ENCODE measurements around the gene SEZ6L.

Gene SEZ6L

DNA sequence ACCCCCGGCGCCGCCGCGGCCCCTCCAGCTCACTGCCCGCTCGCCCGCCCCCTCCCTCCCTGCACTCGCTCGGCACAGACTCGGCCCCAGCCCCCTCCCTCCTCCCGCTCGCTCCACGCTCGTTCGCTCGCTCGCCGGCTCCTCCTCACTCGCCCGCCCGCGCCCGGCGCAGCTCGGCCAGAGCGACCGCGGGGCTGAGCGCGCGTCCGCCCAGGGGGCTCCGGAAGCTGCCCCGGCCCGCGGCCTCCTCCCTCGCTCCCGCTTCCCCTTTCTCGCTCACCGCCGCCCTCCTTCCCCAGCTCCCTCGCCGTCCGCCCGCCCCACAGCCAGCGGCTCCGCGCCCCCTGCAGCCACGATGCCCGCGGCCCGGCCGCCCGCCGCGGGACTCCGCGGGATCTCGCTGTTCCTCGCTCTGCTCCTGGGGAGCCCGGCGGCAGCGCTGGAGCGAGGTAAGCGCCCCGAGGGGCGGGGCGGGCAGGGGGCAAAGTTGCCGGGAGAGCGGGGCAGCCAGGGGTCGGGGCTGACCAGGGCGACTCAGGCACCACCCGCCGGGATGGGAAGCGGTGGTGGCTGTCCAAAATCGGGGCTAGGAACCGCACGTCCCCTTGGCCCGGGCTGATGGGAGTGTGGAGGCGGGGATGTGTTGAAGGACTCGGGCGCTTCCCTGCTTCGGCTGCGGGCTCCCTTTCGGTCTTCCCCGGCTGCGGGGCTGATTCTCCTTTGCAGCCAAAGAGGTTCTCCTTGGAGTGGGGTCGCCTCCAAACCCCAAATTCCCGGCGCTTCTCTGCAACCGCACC is at the start of gene SEZ6L:
TSS of gene SEZ6L (plus strand) at position 148 of the 797 bp plus-strand sequence. CDS start at position 356, 208 bp downstream.
- DNase-seq = no peak

DNA sequence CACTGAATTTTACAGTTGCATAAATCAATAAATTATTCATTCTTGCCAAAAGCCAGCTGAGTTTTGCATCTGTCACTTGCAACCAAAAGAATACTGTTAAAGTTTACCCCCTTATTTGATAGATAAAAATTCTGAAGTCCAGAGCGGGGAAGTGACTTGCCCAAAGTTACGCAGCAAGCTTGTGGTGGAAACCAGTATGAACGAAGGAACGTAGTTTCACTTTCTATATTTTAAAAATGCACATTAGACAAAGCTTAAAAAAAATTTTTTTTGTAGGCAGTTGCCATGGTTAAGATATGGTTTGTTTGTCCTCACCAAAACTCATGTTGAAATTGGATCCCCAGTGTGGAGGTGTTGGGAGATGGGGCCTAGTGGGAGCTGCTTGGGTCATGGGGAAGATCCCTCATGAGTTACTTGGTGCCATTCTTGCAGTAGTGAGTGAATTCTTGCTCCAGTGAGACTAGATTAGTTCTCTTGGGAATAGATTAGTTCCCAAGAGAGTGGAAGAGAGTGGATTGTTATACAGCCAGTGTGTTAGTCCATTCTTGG is 46.3 kb upstream of the SEZ6L start:
- no peak for DNase-seq

DNA sequence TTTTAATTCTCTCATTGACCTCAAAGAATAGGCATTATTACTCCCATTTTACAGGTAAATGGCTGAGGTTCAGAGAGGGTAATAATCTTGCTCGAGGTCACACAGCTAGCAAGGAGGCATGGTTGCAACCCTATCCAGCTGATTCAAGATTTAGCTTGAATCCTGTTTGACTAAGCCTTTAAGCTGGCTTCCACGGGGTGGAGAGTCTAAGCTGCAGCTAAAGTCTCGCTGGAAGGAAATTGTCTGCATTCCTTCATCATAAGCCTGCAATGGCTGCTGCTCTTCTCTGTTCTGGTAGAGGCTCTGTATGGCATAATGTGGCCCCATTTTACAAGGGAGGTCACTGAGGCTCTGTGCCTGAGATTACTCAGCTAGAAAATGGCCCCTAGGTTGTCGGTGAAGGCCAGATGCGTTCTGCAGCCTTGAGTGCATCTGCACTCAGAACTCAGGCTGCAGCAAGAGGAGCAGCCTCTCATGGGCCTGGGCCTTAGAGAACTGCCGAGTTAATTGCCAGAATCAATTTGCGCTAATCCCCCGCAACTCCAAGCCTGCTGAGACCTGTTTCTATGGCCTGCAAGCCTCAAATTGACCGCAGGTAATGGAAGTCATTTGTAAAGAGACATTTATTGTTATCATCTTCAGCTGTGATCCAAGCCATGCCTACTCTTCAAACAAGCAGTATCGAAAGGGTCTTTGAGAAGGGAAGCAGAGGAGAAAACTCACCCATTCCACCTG is 44.1 kb upstream of the SEZ6L start:
- no peak for DNase-seq

DNA sequence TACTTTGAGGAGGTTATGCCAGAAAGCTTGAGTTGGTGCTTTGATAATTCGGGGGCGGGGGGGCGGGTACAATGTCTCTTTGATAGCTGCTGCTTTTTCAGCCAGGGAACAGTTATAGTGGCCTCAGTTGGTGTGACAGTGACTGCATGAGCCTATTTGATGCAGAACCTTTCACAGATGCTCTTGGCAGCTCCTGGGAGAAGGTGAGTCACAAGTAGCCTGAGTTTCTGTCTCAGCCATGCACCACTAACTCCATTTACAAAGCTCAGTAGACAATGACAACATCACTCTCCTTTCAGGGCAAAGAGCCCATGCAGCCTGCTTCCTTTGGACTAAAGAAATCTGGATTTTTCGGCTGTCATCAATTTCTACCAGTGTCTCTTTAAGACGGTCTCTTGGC is 42.1 kb upstream of the SEZ6L start:
- DNase-seq = no peak

DNA sequence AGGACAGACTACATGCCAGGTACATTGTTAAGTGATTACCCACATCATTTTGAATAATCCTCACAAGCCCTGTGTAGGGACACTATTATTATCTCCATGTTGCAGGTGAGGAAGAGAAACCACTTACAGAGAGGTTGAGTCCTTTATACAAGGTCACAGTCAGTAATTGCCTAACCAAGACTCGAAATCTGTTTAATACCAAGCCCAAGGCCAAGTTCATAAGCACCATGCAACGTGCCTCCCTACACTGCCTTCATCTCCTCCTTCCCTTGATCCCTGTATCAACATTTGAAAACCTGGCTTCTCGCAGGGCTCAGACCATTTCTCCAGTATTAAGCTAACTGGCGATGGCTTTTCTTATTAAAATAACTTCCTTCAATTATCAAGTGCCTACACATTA is 41.7 kb upstream of the SEZ6L start:
- DNase-seq = no peak

DNA sequence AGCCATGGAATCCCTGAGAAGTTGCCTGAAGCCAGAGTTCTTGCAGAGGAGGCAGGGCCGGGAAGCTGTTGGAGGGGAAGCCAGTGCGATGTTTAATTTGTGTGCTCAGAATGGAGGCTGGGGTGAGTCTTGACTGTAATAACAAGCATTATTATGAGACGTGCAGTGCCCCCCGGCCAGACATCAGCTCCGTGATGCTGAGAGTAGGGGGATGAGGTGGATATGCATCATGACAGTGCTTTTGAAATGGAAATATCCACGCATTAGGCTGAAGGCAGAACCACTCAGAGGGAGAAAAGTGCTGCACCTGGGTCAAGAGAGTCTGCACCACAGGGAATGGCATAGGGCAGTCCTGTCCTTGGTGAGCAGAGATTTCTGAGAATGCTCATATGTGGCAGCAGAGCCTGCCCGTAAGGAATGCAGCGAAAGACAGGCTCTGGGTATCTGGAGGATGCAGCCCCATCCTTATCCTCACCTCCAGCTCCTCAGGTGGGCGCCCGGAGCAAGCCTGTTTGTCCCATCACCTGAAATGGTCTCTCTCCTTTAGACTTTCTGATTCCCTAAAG is 37.6 kb upstream of the SEZ6L start:
- DNase-seq = no peak

DNA sequence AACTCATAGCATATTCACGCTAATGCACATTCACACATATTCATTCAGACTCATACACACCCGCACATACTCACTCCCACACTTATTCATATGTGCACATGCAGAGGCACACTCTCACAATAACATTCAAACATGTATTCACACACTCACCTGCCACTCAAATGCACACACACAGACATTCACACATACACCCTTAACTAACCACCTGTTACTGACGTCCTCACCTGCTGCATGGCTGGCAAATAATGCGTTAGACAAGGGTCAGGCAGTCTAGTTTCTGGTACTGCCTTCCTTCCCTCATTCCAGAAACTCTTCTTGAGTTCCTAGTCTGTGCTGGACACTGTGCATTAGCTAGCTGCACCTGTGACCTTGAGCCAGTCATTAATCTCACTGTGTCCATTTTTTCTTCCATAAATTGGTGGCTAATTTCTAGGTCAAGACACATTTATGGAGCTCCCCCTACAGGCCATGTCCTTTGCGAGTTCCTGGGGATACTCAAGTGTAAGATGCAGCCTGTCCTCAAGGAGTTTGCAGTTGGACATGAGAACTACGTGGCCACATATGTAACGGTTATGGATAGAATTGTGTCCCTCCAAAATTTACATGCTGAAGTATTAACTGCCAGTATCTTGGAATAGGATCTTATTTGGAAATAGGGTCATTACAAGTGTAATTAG is 34.5 kb upstream of the SEZ6L start:
- no peak for DNase-seq

DNA sequence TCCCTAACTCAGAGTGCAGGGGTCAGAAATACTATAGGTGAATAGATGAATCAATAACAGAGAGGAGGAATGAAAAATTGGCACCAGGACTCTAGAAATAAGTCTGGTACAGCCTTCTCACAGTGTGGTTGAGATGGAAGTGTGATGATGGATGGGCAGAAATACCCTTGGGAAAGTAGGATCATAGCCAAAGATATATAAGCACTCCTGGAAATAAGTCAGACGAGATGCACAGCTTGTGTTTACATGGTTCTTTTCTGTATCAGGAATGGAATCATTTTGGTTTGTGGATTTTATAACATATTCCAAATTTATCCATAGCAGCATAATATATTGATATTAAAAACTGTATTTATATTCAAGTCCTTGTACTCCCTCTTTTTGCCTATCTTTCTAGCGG is 33.5 kb upstream of the SEZ6L start:
- no peak for DNase-seq

DNA sequence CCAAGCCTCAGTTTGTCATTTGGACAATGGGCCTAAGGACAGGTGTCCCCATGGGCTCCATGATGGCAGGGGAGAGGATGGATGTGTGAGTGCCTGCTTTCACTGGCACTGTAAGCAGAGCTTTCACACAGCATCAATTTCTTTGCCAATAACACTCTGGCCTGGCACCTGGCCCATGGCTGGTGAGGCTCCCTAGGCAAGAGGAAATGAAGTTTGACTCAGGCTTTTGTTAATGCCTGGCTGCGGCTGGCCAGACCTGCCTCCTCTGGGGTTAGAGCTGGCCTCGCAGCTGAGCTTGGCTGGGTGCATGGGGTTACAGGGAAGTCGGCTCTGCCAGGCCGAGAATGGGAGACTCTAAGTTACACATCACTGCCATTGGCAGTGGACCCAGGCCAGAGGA is 30.0 kb upstream of the SEZ6L start:
- no peak for DNase-seq

DNA sequence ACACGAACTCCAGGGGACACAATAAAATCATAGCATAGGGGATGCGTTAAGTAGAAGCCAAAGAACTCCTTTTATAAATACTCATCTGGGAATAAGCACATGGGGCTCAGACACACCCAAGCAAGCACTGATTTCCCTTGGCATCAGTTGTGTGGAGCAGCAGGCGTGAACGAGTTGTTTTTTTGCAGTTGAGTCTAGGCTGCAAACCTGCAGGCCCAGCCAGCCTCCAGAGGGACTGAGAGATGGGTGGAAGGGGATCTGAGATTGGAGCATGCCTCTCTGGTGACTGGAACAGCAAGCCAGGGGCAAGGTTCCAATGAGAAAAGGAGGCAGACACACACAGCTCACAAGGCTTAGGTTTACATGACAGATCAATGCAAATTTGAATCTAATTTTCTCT is 27.4 kb upstream of the SEZ6L start:
- DNase-seq = no peak

DNA sequence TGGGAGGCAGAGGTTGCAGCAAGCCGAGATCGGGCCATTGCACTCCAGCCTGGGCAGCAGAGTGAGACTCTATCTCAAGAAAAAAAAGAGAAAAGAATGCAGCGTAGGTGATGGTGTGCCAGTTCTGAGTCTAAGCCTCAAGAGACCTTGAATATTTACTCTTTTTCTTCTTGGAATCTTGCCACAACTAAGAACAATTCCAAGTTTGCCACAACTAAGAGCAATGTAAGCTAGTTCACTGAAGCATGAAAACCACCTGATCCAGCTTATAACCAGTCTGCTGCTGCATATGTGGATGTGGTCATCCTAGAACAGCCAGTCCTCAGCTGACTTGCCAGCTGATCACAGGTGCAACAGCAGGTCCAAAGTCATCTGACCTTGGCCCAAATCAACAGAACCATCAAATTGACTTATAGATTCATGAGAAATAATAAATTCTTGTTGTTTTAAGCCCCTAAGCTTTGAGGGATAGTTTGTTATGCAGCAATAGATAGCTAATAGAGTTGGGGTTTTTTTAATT is 25.4 kb upstream of the SEZ6L start:
- no peak for DNase-seq

DNA sequence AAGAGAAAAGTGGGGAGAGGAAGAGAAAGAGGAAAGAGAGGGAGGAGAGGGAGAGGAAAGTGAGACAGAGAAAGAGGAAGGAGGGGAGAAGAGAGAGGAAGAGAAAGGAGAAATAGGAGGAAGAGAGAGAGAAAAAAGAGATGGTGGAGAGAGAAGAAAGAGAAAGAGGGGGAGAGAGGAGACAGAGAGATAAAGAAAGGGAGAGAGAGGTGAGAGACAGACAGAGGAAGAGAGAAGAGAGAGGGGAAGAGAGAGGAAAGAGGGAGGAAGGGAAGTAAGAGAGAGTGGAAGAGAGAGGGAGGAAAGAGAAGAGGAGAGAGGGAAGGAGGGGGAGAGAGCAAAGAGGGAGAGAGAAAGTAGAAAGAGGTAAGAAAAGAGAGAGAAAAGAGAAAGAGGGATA is 9.4 kb upstream of the SEZ6L start:
- no peak for DNase-seq

DNA sequence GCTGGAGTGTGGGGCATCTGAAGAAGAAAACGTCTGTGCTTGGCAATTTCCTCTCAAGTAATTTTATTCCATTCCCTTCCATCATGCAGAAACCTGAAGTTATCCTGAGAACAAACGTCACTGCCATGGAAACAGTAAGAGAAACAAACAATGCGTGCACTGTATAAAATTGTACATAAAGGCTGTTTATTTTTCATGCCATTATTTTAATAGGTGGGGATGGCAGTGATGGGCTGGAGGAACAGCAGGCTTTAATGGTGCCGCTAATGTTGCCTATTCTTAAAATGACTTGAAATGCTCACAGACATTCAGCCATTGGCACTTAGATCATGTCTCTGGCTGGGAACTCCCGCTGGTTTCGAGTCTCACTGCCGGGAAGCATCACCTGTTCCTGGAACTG is 7.5 kb upstream of the SEZ6L start:
- no peak for DNase-seq

DNA sequence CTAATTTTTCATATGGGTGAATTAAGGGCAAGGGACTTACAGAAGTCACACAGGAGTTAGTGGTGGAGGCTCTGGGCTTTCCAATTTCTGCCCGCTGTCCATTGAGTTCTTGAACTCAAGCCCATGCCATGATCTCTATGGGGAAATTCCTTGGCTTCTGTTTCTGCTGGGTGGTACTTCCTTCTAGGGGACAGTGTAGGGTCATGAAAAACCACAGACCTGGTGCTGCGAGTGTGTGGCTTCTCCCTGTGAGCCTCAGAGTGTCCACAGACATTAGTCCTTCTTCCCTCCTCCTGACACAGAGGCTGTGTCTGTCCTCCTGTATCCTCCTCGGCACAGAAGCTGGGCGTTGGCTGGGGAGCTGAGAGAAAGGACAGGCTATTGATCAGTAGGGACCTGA is 6.3 kb upstream of the SEZ6L start:
- DNase-seq = no peak

DNA sequence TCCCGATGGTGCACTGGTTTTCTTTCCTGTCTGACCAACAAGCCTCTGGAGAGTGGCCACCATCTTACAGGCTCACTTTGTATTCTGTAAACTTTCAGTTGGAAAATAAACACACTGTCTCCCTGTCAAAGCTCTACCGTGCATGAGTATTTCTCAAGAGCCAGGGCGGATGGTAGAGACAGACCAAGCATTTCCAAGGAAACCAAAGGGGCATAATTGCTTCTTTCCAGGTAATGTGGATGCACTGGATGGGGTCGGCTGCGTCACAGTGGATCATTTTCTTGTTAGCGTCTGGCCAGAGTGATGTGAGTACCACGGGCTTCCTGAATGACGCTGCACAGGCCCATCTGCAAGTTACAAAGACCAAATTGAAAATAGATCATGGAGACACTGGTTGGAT is 5.1 kb upstream of the SEZ6L start:
- no peak for DNase-seq

DNA sequence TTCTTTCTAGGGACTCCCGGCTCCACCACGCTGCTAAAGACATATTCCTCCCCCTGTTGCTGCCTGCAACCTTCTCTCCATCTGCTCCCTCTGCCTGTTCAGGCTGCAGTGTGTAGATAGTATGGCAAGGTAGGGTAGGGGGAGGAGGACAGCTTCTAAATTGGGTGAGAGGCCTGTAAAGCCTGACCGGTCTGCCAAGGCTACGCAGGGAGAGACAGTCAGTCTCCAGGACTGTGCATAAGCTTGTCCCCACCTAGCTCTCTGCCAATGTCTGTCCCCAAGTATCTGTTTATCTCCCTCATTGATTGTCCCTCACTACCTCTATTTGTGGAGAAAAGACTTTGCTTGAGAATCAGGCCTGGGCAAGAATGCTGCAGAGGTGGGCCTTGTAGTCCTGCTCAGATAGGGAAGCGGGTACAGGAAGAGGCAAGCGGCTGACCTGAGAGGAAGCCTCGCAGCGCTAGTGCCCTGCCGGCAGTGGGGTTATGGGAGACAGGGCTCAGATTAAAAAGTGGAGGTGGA is 871 bp upstream of the SEZ6L start:
- DNase-seq = no peak

DNA sequence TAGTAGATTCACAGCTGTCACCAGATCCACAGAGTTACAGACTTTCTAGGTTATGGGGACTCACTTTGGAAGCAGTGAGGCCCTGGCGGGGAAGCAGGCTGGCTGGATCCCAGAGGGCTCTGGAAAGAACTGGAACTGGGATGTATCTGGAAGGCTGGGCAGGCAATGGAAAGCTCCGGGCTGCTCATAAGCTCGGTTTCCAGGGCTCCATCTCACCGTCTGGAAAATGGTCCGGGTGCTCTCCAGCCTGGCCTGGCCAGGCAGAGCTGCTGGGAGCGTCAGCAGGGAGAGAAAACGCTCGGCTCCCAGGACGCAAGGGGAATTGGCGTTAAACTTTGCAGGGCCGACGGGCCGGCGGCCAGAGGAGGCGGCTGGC is 335 bp upstream of the SEZ6L start:
- DNase-seq = no peak

DNA sequence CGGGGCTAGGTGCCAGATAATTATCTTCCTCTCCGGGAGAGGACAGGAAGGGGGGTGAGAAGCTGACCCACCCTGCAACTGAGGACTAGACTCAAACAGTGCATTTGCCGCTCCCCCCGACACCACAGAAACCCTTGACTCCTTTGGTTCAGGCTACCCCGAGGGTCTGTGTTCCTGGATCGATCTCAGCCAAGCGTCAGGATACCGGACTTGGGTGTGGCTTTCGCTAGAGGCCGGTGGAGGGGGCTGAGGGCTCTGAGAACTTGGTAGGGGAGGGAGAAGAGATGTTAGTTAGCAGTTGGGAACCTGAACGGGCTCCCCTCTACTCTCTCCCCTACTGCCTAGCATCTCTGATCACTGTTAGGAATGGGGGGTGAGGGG is 840 bp downstream of the SEZ6L start:
- no peak for DNase-seq

DNA sequence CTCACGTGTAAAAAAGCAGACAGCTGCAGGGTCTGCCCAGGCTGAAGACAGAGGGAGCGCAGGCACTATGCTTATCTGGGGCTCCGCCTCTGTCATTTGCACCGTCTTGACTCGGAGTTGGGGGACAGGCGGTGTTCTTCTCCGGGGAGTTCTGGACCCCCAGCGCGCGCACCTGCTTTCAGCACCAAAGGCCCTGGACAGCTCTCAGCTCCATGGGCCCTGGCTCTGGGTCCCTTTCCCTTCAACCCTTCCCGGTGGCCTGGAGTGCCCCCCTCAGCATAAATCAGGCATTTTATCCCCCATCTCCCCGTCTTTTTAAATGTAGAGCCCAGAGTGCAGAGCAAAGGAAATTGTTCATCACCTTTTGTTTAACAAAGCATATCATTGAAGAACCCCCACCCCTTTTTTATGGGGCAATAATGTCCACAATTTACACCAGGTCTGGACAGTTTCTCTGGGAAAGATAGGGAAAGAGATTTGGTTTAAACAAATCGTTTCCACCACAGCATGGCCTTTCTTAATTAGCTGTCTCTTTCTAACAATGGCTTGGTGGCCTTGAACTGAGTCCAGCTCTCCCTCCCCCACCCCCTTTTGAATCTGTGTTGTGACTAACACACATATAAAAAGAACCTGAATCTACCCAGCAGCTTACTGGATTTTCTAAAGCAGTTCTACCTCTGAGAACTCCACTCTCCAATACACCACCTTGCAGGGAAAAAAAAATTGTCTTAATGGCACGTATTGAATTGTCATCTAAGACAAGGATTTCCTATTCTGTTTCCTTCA is 1.7 kb downstream of the SEZ6L start:
- DNase-seq = no peak

DNA sequence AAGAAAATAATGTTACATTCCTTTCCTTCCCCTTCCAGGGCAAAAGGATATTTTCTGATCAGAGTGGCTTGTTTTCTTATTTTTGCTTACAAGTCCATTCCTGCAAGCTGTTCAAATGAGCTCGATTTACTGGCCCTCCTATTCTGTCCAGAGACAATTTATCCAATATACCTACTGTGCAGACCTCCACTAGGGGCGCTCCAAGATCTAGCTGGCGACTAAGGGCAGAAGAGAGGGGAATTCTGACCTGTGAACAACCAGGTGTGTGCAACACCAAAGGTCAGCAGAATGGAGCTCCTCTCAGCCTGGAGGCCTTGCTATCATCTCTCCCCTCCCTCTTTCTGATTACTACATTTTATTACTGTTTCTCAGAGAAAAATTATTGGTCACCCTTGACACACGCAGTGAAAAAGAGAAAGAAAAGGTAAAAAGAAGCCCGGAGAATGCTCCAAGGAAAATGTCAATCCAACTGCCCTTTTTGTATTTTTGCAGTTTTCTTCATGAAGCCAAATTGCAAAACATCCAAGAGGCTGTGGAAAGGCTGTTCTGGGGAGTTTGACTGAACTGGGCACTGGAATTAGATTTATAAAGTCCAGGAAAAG is 3.2 kb downstream of the SEZ6L start:
- peak; percentile 9 for DNase-seq

DNA sequence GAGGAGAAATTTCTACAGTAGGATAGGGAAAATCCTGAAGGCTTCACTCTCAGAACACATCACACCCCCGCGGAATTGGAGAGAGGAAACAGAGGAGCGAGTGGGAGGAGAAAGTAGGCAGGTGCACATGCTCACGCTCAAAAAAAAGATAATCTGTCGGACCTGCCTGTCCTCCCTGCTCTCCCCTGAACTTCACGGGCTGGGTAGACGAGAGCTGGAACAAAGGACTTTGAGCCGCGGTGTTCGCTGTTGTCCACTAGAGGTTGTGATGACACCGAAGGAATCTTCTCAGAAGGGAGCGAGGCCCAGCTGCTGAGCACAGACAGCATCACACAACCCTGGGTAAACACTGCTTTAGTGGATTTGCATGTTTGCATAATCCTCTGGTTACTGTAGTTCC is 5.0 kb downstream of the SEZ6L start:
- DNase-seq = no peak

DNA sequence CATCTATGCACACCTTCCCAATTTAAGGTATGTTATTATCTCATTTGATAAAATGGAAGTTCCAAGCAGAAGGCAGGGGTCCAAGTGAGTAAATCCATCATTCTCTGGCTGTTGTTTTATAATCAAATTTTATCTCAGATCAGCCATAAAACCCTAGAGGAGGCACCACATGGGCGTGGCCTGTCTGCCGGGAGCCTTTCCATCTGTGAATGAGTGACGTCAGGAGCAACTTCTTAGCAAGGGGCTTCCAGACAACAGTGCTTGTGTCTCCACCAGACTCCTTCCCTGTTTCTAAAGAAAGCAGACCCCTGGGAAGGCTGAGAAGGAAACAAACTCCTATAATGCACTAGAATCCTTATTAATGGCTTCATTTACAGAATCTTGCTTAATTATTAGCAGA is 13.5 kb downstream of the SEZ6L start:
- no peak for DNase-seq

All from stimulated activated CD4-positive, alpha-beta T cell treated with anti-CD3 and anti-CD28 coated beads, Interleukin-4, amount 100 ng/mL, for 24 hours (primary cell).